LoVo (cell line): ENCODE measurements around the gene BLCAP.
"Not testable (repeated sequence)": the region's sequence is repeated elsewhere in the genome, so short reads cannot be mapped to it uniquely, and the experiment has no call there.

Experiments used
- DNase-seq: peaks from one replicate; pipeline ENCODE4 v3.0.0-alpha.2; 2016; ENCODE audit warnings: low spot score

BLCAP gene

DNA sequence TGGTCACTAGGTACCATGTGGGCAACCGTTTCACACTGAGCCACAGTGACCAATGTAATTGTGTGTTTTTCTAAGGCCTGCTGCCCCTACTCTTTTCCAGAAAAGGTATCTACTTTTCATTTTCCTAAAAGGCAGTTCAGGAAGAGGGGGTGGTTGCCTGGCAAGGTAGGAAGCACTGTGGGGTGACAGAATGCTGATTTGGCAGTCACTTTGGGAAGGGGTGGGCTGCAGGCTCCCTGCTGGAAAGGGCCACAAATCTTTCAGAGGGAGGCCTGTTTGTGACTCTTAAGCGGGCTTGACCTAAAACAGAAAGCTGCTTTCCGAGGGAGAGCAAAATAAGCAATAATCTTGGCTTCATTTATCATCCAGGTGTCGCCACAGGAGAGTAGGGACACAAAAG is 11.8 kb downstream of the BLCAP start:
- no peak for DNase-seq

- no peak for DNase-seq
These were observed 13.8 kb downstream of the BLCAP start for GRCh38 chr20:37513779-37514359.

DNA sequence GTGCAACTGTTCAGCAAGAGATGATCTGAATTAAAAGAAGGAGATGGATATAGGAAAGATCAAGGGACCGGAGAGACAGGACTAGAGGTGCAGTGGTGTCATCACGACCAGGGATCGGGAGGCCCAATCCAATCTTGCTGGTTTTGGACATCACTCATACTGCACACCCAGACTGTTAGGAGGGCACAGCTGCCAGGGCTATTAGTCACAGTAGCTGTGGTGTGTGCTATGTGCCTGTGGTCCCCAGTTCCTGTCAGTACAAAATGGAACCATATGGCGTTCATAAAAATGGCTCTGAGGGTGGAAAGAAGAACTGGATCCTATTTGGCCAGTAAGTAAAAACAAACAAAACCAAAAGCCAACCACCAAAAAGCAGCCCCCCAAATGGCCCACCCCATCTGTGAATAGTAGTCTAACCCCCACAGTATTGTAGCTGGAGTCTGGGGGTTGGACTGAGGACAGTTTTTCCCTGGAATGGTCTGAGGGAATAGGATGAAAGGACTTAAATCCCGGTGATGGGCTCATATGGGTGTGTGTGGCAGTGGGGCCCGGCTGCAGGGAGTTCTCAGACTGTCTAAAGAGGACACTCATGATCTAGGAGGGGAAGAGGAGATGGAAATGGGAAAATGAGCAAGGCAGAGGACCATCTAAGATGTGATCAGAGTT is 15.9 kb downstream of the BLCAP start:
- DNase-seq = no peak

- no peak for DNase-seq
These were observed 17.4 kb downstream of the BLCAP start for GRCh38 chr20:37510226-37510625.

DNA sequence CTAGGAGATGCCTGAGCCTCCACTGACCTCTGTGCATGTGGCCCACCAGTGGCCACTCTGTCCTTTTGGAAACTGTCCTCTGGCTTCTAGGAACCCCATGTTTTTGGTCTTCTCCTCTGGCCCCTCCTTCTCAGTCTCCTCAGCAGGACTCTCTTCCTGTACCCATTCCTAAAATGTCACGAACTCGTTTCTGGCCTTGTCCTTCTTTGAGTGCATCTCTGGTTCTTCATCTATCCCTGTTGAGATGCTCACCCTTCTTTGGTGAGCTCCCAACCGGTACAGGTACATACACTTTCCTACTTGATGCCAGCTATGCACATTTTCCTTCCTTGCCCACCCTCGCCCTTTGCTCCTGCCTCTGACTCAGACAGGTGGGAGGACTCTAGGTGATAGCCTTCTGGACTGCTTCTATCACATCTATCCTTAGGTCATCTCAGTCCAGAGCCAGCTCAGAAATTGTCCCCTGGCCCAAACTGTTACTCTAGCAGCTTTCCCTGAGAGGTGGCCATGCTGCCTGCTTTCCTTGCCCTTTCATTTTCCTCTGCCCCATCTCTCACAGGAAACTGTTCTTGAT is 21.4 kb downstream of the BLCAP start:
- DNase-seq = no peak

DNA sequence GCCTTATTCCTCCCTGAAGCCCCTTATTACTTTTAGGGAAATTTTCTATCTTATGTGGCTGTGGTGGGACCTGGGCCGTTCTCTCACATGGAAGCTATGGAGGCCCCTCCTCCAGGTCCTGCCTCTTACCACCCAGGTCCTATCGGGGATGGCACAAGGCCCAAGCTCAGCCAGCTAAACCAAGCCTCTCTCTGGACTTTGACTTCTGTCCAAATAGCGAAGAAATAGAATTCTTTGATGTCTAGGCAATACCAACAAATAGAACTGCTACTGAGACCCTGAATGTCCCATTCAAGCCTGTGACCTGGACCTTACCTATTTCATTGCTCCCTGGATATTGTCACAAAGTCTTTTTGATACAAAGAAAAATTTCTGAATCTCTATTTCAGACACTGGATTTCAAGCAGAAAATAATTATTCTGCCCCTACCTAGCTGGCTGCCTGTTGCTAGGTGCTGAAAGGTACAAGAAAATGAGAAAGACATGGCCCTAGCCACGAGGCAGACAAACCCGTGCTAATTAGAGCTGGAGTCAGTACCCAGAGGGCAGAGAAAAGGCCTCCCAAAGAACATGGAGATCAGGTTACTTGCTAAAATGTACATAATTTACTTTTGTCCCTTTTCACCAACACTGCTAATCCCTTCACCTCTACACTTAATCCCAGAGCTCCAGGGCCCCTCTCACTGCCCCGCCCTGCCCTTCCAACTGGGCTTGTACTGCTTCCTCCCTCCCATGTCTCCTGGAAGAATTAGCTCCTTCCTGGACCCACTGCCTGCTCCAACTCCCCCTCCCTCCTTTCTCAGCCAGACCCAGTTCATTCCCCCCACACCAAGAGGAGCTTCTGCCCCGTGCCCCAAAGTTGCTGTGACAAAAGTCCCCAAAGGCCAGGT is 22.2 kb downstream of the BLCAP start:
- DNase-seq = no peak

- DNase-seq = no peak
These were observed 23.1 kb downstream of the BLCAP start for GRCh38 chr20:37504404-37505096.

- no peak for DNase-seq
These were observed 24.3 kb downstream of the BLCAP start for GRCh38 chr20:37503256-37503927.

DNA sequence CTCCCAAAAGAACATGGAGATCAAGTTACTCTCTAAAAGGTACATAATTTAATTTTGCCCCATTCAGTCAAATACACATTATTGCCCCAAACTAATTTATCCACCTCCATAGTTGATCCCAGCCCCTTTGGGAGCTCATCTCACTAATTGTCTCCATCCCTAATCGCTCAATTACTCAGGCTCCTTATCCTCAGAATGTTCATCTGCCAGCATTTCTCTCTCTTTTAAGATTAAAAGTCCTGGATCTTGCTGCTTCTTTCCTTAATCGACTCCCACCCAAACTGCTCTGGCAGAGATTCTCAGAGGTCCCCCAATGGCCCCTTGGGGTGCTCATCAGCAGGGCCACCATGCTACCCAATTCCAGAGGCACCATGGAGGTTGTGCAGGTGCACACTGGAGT is 25.0 kb downstream of the BLCAP start:
- DNase-seq = no peak

DNA sequence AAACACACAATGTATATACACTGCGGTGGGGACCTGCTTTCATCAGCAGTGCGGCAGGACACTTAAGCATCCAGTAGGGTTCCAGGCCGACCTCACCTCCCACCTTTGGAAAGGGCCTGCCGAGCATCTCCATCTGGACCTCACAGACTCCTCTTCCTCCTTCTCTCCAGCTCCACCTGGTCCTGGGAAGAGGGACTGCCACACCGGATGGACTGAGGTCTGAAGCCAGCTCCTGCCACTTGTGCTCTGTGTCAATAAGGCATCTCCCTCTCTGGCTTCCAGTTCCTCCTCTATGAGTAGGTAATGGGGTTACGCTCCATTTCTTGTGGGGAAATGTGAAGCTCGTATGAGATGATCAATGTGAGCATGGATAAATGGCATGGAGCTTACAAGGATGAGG is 25.7 kb downstream of the BLCAP start:
- DNase-seq = no peak

DNA sequence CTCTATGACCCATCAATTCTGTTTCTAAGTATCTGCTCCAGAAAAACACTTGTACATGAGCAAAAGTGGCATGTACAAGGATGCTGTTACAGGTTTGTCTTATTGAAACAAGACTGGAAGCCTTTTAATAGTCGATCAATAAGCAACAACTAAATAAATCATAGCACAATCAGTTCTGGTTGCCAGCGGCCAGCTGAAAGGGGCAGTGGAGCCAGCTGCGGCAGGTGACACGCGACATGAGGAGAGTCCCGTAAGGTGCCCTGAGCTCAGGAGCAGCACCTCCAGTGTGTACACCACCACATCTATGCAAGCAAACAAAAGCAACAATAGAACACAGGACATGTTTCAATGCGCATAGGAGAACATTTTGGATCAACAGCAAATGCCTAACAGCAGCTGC is 27.4 kb downstream of the BLCAP start:
- DNase-seq = no peak

DNA sequence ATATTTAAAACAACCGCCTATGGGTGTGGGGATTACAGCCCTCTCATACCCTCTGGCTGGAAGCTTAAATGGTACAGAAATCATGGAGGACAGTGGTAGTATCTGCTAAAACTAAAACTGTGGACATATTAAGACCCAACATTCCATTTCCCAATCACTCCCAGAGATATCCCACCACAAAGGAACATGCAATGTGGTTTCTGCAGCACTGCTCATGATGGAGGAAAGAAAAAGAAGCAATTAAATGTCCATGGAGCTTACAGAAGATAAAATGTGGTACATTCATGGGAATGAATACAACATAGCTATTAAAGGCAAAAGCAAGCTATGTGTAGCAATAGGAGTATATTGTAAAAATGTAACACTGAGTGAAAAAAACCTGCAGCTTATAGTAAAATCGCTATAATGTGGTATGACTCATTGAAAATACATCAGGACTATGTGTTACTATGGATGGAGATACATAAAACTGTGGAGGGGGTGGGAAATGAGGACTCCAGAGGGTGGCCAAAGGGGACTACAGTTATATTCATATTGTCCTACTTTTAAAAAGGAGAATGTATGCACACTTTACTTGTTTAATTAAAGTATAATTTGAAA is 29.5 kb downstream of the BLCAP start:
- no peak for DNase-seq

- no peak for DNase-seq
These were observed 32.9 kb downstream of the BLCAP start for GRCh38 chr20:37494796-37495195.

GRCh38 chr20:37494301-37494700 is 33.4 kb downstream of the BLCAP start:
- DNase-seq = no peak

- no peak for DNase-seq
These were observed 34.7 kb downstream of the BLCAP start for GRCh38 chr20:37492945-37493344.

GRCh38 chr20:37492096-37492625 is 35.5 kb downstream of the BLCAP start:
- DNase-seq = no peak

DNA sequence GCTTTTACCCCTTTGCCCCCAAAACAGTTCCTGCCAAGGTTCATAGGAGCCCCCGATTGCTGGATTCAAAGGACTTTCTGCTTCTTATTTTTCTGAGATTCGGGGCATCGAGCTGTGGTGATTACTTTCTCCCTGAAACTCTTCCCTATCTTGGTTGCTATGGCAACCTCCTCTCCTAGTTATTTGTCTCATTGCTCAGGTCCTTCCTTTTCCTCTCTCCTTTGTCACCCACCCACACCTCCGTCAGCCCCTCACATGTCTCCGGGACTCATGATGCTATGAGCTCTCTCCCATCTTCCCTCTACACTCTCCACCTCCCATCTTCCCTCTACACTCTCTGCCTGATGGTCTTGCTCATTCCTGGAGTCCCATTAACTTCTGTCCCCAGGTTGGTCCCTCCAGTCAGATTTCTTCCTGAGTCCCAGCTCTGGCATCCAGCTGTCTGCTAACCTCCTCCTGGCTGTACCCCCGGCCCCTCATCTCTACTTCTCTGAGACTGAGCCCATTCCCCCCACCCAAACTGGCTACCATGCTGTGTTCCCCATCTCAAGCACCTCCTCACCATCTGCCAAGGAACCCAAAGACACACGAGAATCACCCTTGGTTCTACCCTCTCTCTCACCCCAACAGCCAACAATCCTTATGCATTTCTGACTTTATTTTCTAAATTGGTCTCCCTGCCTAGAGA is 36.9 kb downstream of the BLCAP start:
- DNase-seq = no peak

GRCh38 chr20:37486209-37486608 is 41.5 kb downstream of the BLCAP start:
- DNase-seq = not testable (repeated sequence)

DNA sequence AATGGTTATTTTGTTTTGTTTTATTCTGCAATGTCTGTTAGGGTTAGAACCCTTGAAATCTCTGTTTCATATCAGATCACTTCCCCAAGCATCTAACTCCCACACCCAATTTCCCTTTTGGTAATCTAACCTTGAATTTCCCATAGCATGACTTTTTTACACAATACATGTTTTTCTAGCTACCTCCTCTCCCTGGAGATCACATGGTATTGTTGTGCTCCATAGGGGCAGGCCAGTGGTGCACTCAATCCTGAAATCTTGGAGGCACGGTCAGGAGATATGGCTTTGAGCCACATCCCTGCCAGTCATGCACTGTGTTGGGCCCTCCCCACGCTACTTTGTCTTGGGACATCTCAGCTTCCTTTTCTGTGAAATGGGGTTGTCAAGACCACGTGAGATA is 43.3 kb downstream of the BLCAP start:
- no peak for DNase-seq

DNA sequence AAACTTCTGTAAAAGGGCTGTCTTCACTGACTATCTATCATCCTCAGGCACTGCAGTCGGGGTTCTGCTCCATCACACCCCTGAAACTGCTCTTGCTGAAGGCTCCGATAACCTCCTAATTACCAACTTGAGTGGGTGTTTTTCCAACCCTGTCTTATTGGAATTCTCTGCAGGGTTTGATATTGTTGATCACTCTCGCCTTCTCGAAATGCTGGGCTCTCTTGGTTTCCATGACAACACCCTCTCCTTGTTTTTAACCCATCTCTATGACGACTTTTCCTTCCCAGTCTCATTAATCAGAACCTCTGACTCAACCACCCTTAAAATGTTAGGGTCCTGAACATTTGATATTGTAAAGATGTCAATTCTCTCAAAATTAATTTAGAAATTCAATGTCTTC is 46.1 kb downstream of the BLCAP start:
- DNase-seq = no peak
